Neuronal stem cell (in vitro differentiated cells): ENCODE results near the gene XPR1.

Experiments used
- DNase-seq: peaks from one replicate; pipeline ENCODE4 v3.0.0-alpha.2; 2013; ENCODE audit warnings: low spot score
- H2AFZ ChIP-seq: one replicate; pipeline ENCODE4 v1.6.1; 2013; ENCODE audit warnings: mild to moderate bottlenecking, low read length, inconsistent platforms
- H2AK5ac ChIP-seq: 2 replicates; pipeline ENCODE4 v1.6.1; 2013; ENCODE audit warnings: low read depth, mild to moderate bottlenecking, inconsistent platforms, low read length, moderate library complexity, mixed read lengths
- H2BK120ac ChIP-seq: 2 replicates; pipeline ENCODE4 v1.6.1; 2013; ENCODE audit warnings: low read depth, mild to moderate bottlenecking, inconsistent platforms, low read length, moderate library complexity, mixed read lengths
- H2BK12ac ChIP-seq: one replicate; pipeline ENCODE4 v1.6.1; 2013; ENCODE audit warnings: low read length, inconsistent platforms
- H2BK15ac ChIP-seq: 2 replicates; pipeline ENCODE4 v1.6.1; 2013; ENCODE audit warnings: mild to moderate bottlenecking, low read length, inconsistent platforms, mixed read lengths
- H2BK5ac ChIP-seq: one replicate; pipeline ENCODE4 v1.6.1; 2013; ENCODE audit warnings: inconsistent platforms, mild to moderate bottlenecking, low read length, moderate library complexity
- H3K14ac ChIP-seq: one replicate; pipeline ENCODE4 v1.6.1; 2013; ENCODE audit warnings: low read length, inconsistent platforms
- H3K18ac ChIP-seq: 2 replicates; pipeline ENCODE4 v1.6.1; 2013; ENCODE audit warnings: low read length, inconsistent platforms
- H3K23ac ChIP-seq: 2 replicates; pipeline ENCODE4 v1.6.1; 2013; ENCODE audit warnings: low read depth, mild to moderate bottlenecking, mixed read lengths, low read length, inconsistent platforms; ENCODE audit not compliant: poor library complexity
- H3K27ac ChIP-seq: replicated peaks from 3 replicates; pipeline ENCODE4 v1.5.1; 2013; ENCODE audit warnings: low read length, inconsistent platforms
- H3K27me3 ChIP-seq, 3 experiments: 2 replicates each; pipeline ENCODE4 v1.6.1; 2013; ENCODE audit warnings: low read length in 3 of 3, mild to moderate bottlenecking in 2 of 3, inconsistent platforms in 1 of 3, low read depth in 1 of 3, mixed read lengths in 1 of 3, moderate library complexity in 1 of 3; ENCODE audit not compliant: control insufficient read depth in 3 of 3, insufficient read depth in 3 of 3
- H3K36me3 ChIP-seq, 2 donors: replicated peaks in 1 of 2; 2 replicates each; pipeline ENCODE4 v1.6.1; 2013; ENCODE audit warnings: low read length in 2 of 2; ENCODE audit not compliant: control insufficient read depth in 2 of 2, insufficient read depth in 2 of 2
- H3K4ac ChIP-seq: 2 replicates; pipeline ENCODE4 v1.6.1; 2013; ENCODE audit warnings: inconsistent platforms, mild to moderate bottlenecking, low read length, moderate library complexity
- H3K4me1 ChIP-seq, 2 donors: 1 replicate in 1 of 2; 2 replicates in 1 of 2; pipeline ENCODE4 v1.6.1; 2013; ENCODE audit warnings: low read length in 2 of 2, low read depth in 1 of 2; ENCODE audit not compliant: control insufficient read depth in 2 of 2, insufficient read depth in 1 of 2
- H3K4me2 ChIP-seq: one replicate; pipeline ENCODE4 v1.6.1; 2013; ENCODE audit warnings: mild to moderate bottlenecking, low read length, inconsistent platforms; ENCODE audit not compliant: insufficient read depth, poor library complexity, severe bottlenecking
- H3K4me3 ChIP-seq, 2 donors: 2 replicates each; pipeline ENCODE4 v1.5.1; 2013; ENCODE audit warnings: low read length in 2 of 2, mild to moderate bottlenecking in 2 of 2, inconsistent platforms in 1 of 2, moderate library complexity in 1 of 2
- H3K79me1 ChIP-seq: one replicate; pipeline ENCODE4 v1.6.1; 2013; ENCODE audit warnings: low read depth, mild to moderate bottlenecking, inconsistent platforms, low read length, moderate library complexity
- H3K9ac ChIP-seq: one replicate; pipeline ENCODE4 v1.6.1; 2013; ENCODE audit warnings: mild to moderate bottlenecking, low read depth, low read length, inconsistent platforms; ENCODE audit not compliant: poor library complexity
- H3K9me3 ChIP-seq, 2 donors: replicated peaks in 1 of 2; 2 replicates each; pipeline versions ENCODE3 to v1.6.1; 2013; ENCODE audit warnings: low read length in 2 of 2, mild to moderate bottlenecking in 2 of 2, inconsistent platforms in 1 of 2, low read depth in 1 of 2, mixed read lengths in 1 of 2, moderate library complexity in 1 of 2; ENCODE audit not compliant: control insufficient read depth in 2 of 2, insufficient read depth in 1 of 2
- H4K8ac ChIP-seq: one replicate; pipeline ENCODE4 v1.6.1; 2013; ENCODE audit warnings: low read depth, mild to moderate bottlenecking, inconsistent platforms, low read length, moderate library complexity
- H4K91ac ChIP-seq: one replicate; pipeline ENCODE4 v1.6.1; 2013; ENCODE audit warnings: low read length, low read depth, mild to moderate bottlenecking, inconsistent platforms; ENCODE audit not compliant: poor library complexity
- WGBS, 2 donors: extraction: QIAGEN DNeasy Blood & Tissue Kit; methylation state at CpG; one replicate each; pipeline ENCODE4 v1.1.7; 2013; ENCODE audit warnings: missing lambda C conversion rate in 2 of 2, mixed read lengths in 1 of 2; ENCODE audit not compliant: insufficient read length in 2 of 2, insufficient replicate concordance in 1 of 2; ENCODE audit errors: extremely low coverage in 2 of 2; 5-methylcytosine and 5-hydroxymethylcytosine counted together

XPR1 gene

GRCh38 chr1:180775801-180776200, 144.0 kb downstream of the XPR1 start:
- Histone ChIP-seq H3K14ac (no peak overlapping the region), H3K9ac (no peak overlapping the region), H2BK15ac (no peak overlapping the region)

GRCh38 chr1:180777072-180777689, 145.4 kb downstream of the XPR1 start:
- Histone ChIP-seq H2AK5ac (no peak overlapping the region), H3K27ac (no peak overlapping the region), H3K79me1 (no peaks in the 10 kb centered on the region), H4K91ac (no peak overlapping the region), H3K36me3 (no peaks in the 10 kb centered on the region), H2BK5ac (no peak overlapping the region), H3K27me3 (no peaks in the 10 kb centered on the region), H3K9me3 (peaks cover 0 to 3% of the 10 kb centered on the region in 2 donors), H2BK15ac (no peak overlapping the region), H3K9ac (no peak overlapping the region), H2BK12ac (no peak overlapping the region), H3K4me1 (no peaks in the 10 kb centered on the region), H4K8ac (no peak overlapping the region), H3K4ac (no peak overlapping the region), H3K4me2 (no peak overlapping the region), H3K14ac (no peak overlapping the region), H3K4me3 (no peak overlapping the region), H2AFZ (no peak overlapping the region), H2BK120ac (no peak overlapping the region), H3K23ac (no peak overlapping the region), H3K18ac (no peak overlapping the region)
- no peak for DNase-seq
- no CpG with 5 or more reads among the region's 4 CpGs for WGBS, 2 donors

More at GRCh38 chr1:180775801-180776200, 144.0 kb downstream of the XPR1 start:
- no peaks in the 10 kb centered on the region for H3K36me3 ChIP-seq
- no CpG with 5 or more reads among the region's 2 CpGs for WGBS, 2 donors
- no peak overlapping the region for H2AK5ac ChIP-seq
- H3K27ac ChIP-seq = no peak overlapping the region
- H3K4me1 ChIP-seq = no peaks in the 10 kb centered on the region
- no peak overlapping the region for H2BK5ac ChIP-seq
- no peak overlapping the region for H4K8ac ChIP-seq
- peaks cover 0 to 3% of the 10 kb centered on the region in 2 donors for H3K9me3 ChIP-seq
- no peak overlapping the region for H3K4me2 ChIP-seq
- no peak overlapping the region for H2AFZ ChIP-seq
- no peak overlapping the region for H4K91ac ChIP-seq
- H2BK12ac ChIP-seq = no peak overlapping the region
- no peak overlapping the region for H3K4me3 ChIP-seq
- H2BK120ac ChIP-seq = no peak overlapping the region
- no peak for DNase-seq
- H3K79me1 ChIP-seq = no peaks in the 10 kb centered on the region
- no peak overlapping the region for H3K4ac ChIP-seq
- no peak overlapping the region for H3K23ac ChIP-seq
- no peak overlapping the region for H3K18ac ChIP-seq
- H3K27me3 ChIP-seq = no peaks in the 10 kb centered on the region

GRCh38 chr1:180778782-180779398, 147.1 kb downstream of the XPR1 start:
- no peak overlapping the region for H3K4me2 ChIP-seq
- no peak overlapping the region for H3K9ac ChIP-seq
- no peaks in the 10 kb centered on the region for H3K4me1 ChIP-seq
- no peaks in the 10 kb centered on the region for H3K27me3 ChIP-seq
- H2BK12ac ChIP-seq = no peak overlapping the region
- H2BK5ac ChIP-seq = no peak overlapping the region
- H2BK15ac ChIP-seq = no peak overlapping the region
- peaks cover 0 to 3% of the 10 kb centered on the region in 2 donors for H3K9me3 ChIP-seq
- H2BK120ac ChIP-seq = no peak overlapping the region
- H3K27ac ChIP-seq = no peak overlapping the region
- no peak overlapping the region for H3K4ac ChIP-seq
- WGBS, 2 donors = no CpG with 5 or more reads among the region's 1 CpG
- H3K14ac ChIP-seq = no peak overlapping the region
- no peak overlapping the region for H3K18ac ChIP-seq
- no peak overlapping the region for H3K23ac ChIP-seq
- H3K79me1 ChIP-seq = no peaks in the 10 kb centered on the region
- H3K36me3 ChIP-seq = no peaks in the 10 kb centered on the region
- no peak overlapping the region for H4K8ac ChIP-seq
- H3K4me3 ChIP-seq = no peak overlapping the region
- H4K91ac ChIP-seq = no peak overlapping the region
- no peak for DNase-seq
- H2AK5ac ChIP-seq = no peak overlapping the region
- H2AFZ ChIP-seq = no peak overlapping the region

GRCh38 chr1:180779584-180779983, 147.8 kb downstream of the XPR1 start:
- no peak overlapping the region for H2AFZ ChIP-seq
- H3K4me3 ChIP-seq = no peak overlapping the region
- no peaks in the 10 kb centered on the region for H3K79me1 ChIP-seq
- H3K4me2 ChIP-seq = no peak overlapping the region
- no peak overlapping the region for H3K27ac ChIP-seq
- no peak overlapping the region for H4K8ac ChIP-seq
- H4K91ac ChIP-seq = no peak overlapping the region
- no peak for DNase-seq
- no peak overlapping the region for H3K18ac ChIP-seq
- H3K9ac ChIP-seq = no peak overlapping the region
- no CpG with 5 or more reads among the region's 3 CpGs for WGBS, 2 donors
- H3K4ac ChIP-seq = no peak overlapping the region
- no peak overlapping the region for H2BK120ac ChIP-seq
- H2BK5ac ChIP-seq = no peak overlapping the region
- no peak overlapping the region for H2AK5ac ChIP-seq
- H3K27me3 ChIP-seq = no peaks in the 10 kb centered on the region
- H2BK15ac ChIP-seq = no peak overlapping the region
- no peaks in the 10 kb centered on the region for H3K36me3 ChIP-seq
- no peak overlapping the region for H3K14ac ChIP-seq
- H3K4me1 ChIP-seq = no peaks in the 10 kb centered on the region
- H3K9me3 ChIP-seq = peaks cover 0 to 3% of the 10 kb centered on the region in 2 donors
- H3K23ac ChIP-seq = no peak overlapping the region
- no peak overlapping the region for H2BK12ac ChIP-seq
